PFSK-1 (cell line): Measurements from ENCODE around the gene RBMS3.

Experiments
- FOXP2 ChIP-seq: optimal IDR thresholded peaks from 2 replicates; pipeline ENCODE3; 2011; ENCODE audit warnings: borderline replicate concordance, control low read depth, inconsistent platforms; ENCODE audit not compliant: insufficient read depth; ENCODE audit errors: extremely low read length, extremely low read depth
- POLR2AphosphoS5 ChIP-seq: IDR thresholded peaks from 2 replicates; pipeline ENCODE4 v1.6.1; 2012; ENCODE audit warnings: low read depth, mild to moderate bottlenecking, control low read depth, low read length, moderate library complexity
- SIN3A ChIP-seq: IDR thresholded peaks from 2 replicates; pipeline ENCODE4 v1.6.1; 2012; ENCODE audit warnings: mild to moderate bottlenecking, low read length, moderate library complexity, borderline replicate concordance; ENCODE audit not compliant: insufficient read depth
- TAF1 ChIP-seq: IDR thresholded peaks from 2 replicates; pipeline ENCODE4 v1.6.1; 2012; ENCODE audit warnings: low read length, control low read depth, borderline replicate concordance; ENCODE audit not compliant: insufficient read depth
- TF ChIP-seq, protein P1 (sequence below), 2 experiments: IDR thresholded peaks; 2 replicates each; pipeline versions ENCODE4 v1.6.1 to v1.8.0; 2011 to 2012; ENCODE audit warnings: low read depth in 2 of 2, low read length in 2 of 2, control low read depth in 1 of 2, inconsistent platforms in 1 of 2, mild to moderate bottlenecking in 1 of 2, moderate library complexity in 1 of 2; ENCODE audit not compliant: insufficient read depth in 1 of 2

RBMS3 gene

GRCh38 chr3:30007668-30008067, 726.8 kb downstream of the RBMS3 start:
- TF ChIP-seq SIN3A (no peak), TAF1 (no peak), FOXP2 (no peak), POLR2AphosphoS5 (no peak)
- TF ChIP-seq, protein P1, sequence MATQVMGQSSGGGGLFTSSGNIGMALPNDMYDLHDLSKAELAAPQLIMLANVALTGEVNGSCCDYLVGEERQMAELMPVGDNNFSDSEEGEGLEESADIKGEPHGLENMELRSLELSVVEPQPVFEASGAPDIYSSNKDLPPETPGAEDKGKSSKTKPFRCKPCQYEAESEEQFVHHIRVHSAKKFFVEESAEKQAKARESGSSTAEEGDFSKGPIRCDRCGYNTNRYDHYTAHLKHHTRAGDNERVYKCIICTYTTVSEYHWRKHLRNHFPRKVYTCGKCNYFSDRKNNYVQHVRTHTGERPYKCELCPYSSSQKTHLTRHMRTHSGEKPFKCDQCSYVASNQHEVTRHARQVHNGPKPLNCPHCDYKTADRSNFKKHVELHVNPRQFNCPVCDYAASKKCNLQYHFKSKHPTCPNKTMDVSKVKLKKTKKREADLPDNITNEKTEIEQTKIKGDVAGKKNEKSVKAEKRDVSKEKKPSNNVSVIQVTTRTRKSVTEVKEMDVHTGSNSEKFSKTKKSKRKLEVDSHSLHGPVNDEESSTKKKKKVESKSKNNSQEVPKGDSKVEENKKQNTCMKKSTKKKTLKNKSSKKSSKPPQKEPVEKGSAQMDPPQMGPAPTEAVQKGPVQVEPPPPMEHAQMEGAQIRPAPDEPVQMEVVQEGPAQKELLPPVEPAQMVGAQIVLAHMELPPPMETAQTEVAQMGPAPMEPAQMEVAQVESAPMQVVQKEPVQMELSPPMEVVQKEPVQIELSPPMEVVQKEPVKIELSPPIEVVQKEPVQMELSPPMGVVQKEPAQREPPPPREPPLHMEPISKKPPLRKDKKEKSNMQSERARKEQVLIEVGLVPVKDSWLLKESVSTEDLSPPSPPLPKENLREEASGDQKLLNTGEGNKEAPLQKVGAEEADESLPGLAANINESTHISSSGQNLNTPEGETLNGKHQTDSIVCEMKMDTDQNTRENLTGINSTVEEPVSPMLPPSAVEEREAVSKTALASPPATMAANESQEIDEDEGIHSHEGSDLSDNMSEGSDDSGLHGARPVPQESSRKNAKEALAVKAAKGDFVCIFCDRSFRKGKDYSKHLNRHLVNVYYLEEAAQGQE (IDR thresholded peaks at IDR 0.05; ENCODE audit: insufficient read depth in 1 of 2, low read depth in 2 of 2, low read length in 2 of 2) = no peak

- TF ChIP-seq POLR2AphosphoS5 = no peak
Observed at GRCh38 chr3:30011237-30011803, 730.4 kb downstream of the RBMS3 start.

DNA sequence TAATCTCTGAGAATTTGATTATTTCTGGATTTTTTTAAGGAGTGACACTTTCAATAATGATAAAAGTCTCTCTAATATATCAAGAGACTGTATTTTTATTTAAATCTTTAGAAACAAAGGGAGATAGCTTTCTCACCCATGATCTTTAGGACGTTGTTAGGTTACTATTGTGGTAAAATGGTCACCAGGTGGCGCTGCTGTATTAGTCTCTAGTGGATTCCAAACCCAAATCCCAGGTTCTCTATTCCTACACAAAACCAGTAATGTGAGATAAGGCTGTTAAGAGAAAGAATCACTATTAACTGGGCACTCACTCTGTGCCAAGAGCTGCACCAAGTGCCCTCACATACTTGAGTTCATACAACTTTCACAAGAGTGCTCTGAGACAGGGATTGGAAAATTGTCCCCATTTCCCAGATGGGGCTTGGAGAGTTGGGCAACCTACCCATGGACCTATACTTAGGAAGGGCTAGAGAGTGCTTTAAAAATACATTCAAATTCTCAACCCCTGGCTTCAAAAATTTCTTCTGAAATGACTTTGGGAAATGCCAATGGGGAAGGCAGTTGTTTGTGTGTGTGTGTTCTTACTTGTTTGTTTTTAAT, 732.2 kb downstream of the RBMS3 start:
- TF ChIP-seq POLR2AphosphoS5 (no peak), FOXP2 (no peak), SIN3A (no peak), TAF1 (no peak)
- TF ChIP-seq, protein P1 (IDR thresholded peaks at IDR 0.05; ENCODE audit: insufficient read depth in 1 of 2, low read depth in 2 of 2, low read length in 2 of 2) = no peak

DNA sequence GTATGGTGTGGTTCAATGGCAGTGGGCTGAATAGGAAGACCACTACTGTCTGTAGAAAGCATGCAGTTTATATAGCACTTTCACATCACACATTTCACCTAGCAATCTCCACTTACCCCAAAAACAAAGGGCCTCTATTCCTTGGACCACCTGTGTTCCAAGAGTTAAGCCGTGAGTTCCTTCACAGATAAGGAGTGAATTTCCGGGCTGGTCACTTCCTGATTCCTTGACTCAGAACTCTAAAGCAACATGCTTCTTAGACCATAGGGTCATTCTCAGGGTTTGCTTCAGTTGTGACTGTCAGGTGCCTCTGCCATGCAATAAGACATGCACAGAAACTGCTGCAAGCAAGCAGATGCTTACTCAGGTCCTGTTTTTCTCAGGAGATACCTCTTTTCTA, 737.0 kb downstream of the RBMS3 start:
- TF ChIP-seq SIN3A = no peak
- TF ChIP-seq, protein P1 (IDR thresholded peaks at IDR 0.05; ENCODE audit: insufficient read depth in 1 of 2, low read depth in 2 of 2, low read length in 2 of 2) = no peak
- TF ChIP-seq POLR2AphosphoS5 = no peak
- TF ChIP-seq FOXP2 = no peak
- TF ChIP-seq TAF1 = no peak

GRCh38 chr3:30020380-30020779, 739.5 kb downstream of the RBMS3 start:
- TF ChIP-seq FOXP2 (no peak), SIN3A (no peak), POLR2AphosphoS5 (no peak), TAF1 (no peak)
- TF ChIP-seq, protein P1 (IDR thresholded peaks at IDR 0.05; ENCODE audit: insufficient read depth in 1 of 2, low read depth in 2 of 2, low read length in 2 of 2) = no peak
